Neural cell (in vitro differentiated cells): ENCODE results near the gene ZNF521. TPM values are rescaled to one million over a fixed set of nuclear protein-coding genes. Genes with fewer than 3 reads are reported as not detected.

Experiments used
- H2AFZ ChIP-seq: fragments of 200-600, 300-800 bp; sonication (generic), shearing (Covaris generic); 2 replicates; pipeline ENCODE4 v1.6.0; 2014; ENCODE audit warnings: low read depth, mild to moderate bottlenecking, antibody characterized with exemption, low read length, moderate library complexity
- H3F3A ChIP-seq: fragments of 200-600 bp; shearing (Covaris generic); 2 replicates; pipeline ENCODE4 v1.6.1; 2016; ENCODE audit warnings: mild to moderate bottlenecking, moderate library complexity, mixed read lengths, antibody characterized with exemption, low read length; ENCODE audit not compliant: insufficient read depth, poor library complexity, severe bottlenecking
- H3K27ac ChIP-seq: fragments of 200-600, 300-800 bp; sonication (generic), shearing (Covaris generic); 2 replicates; pipeline ENCODE4 v1.5.1; 2014; ENCODE audit warnings: mild to moderate bottlenecking, low read length, moderate library complexity
- H3K27me3 ChIP-seq: fragments of 300-800, 200-600 bp; sonication (generic), shearing (Covaris generic); 2 replicates; pipeline ENCODE4 v1.6.0; 2014; ENCODE audit warnings: mild to moderate bottlenecking, low read depth, low read length, moderate library complexity; ENCODE audit not compliant: insufficient read depth
- H3K36me3 ChIP-seq: fragments of 300-800, 200-600 bp; sonication (generic), shearing (Covaris generic); 2 replicates; pipeline ENCODE4 v1.5.1; 2014; ENCODE audit warnings: mild to moderate bottlenecking, antibody characterized with exemption, low read length, moderate library complexity; ENCODE audit not compliant: insufficient read depth
- H3K4me2 ChIP-seq: fragments of 300-800, 200-600 bp; sonication (generic), shearing (Covaris generic); 2 replicates; pipeline ENCODE4 v1.6.0; 2014; ENCODE audit warnings: mild to moderate bottlenecking, low read length
- H3K4me3 ChIP-seq: fragments of 300-800, 200-600 bp; sonication (generic), shearing (Covaris generic); 2 replicates; pipeline ENCODE4 v1.5.1; 2014; ENCODE audit warnings: mild to moderate bottlenecking, low read length, moderate library complexity
- H3K79me2 ChIP-seq: fragments of 200-600 bp; shearing (Covaris generic); replicated peaks from 2 replicates; pipeline ENCODE4 v1.6.0; 2014; ENCODE audit warnings: mild to moderate bottlenecking, low read length, moderate library complexity; ENCODE audit not compliant: insufficient read depth
- H3K9ac ChIP-seq: fragments of 300-800, 200-600 bp; sonication (generic), shearing (Covaris generic); 2 replicates; pipeline ENCODE4 v1.6.1; 2016; ENCODE audit warnings: mild to moderate bottlenecking, low read length, mixed read lengths
- H3K9me2 ChIP-seq: fragments of 200-600 bp; shearing (Covaris generic); 2 replicates; pipeline ENCODE4 v1.6.1; 2016; ENCODE audit warnings: mild to moderate bottlenecking, low read length, mixed read lengths; ENCODE audit not compliant: insufficient read depth
- H3K9me3 ChIP-seq: fragments of 200-600, 300-800 bp; sonication (generic), shearing (Covaris generic); 2 replicates; pipeline ENCODE4 v1.6.1; 2016; ENCODE audit warnings: mild to moderate bottlenecking, mixed run types, low read length, moderate library complexity, mixed read lengths
- H4K20me1 ChIP-seq: fragments of 200-600 bp; shearing (Covaris generic); 2 replicates; pipeline ENCODE4 v1.6.1; 2016; ENCODE audit warnings: mild to moderate bottlenecking, mixed run types; ENCODE audit not compliant: insufficient read depth
- CTCF ChIP-seq: fragments of 450-650 bp; IDR thresholded peaks from 2 replicates; pipeline ENCODE4 v1.5.1; 2014; ENCODE audit warnings: antibody characterized with exemption, mild to moderate bottlenecking, moderate library complexity; ENCODE audit not compliant: poor library complexity, severe bottlenecking
- EP300 ChIP-seq: fragments of 450-650 bp; conservative IDR thresholded peaks from 2 replicates; pipeline ENCODE4 v1.6.1; 2014; ENCODE audit warnings: antibody characterized with exemption, mild to moderate bottlenecking, moderate library complexity; ENCODE audit not compliant: poor library complexity, severe bottlenecking
- EZH2 ChIP-seq: fragments of 200-600, 300-800 bp; shearing (Covaris generic), sonication (generic); IDR thresholded peaks from 2 replicates; pipeline ENCODE4 v1.6.1; 2014; ENCODE audit warnings: antibody characterized with exemption, low read length, borderline replicate concordance, mild to moderate bottlenecking; ENCODE audit not compliant: insufficient read depth, poor library complexity, severe bottlenecking
- MXI1 ChIP-seq: fragments of 450-650 bp; conservative IDR thresholded peaks from 2 replicates; pipeline ENCODE4 v1.6.1; 2014; ENCODE audit warnings: antibody characterized with exemption, mild to moderate bottlenecking; ENCODE audit not compliant: poor library complexity, severe bottlenecking
- POLR2AphosphoS5 ChIP-seq: IDR thresholded peaks from 2 replicates; pipeline ENCODE4 v1.6.1; 2012
- RAD21 ChIP-seq: fragments of 450-650 bp; conservative IDR thresholded peaks from 2 replicates; pipeline ENCODE4 v1.6.1; 2014; ENCODE audit warnings: antibody characterized with exemption, mild to moderate bottlenecking, moderate library complexity
- REST ChIP-seq: IDR thresholded peaks from 2 replicates; pipeline ENCODE4 v1.6.1; 2012; ENCODE audit warnings: borderline replicate concordance
- SMC3 ChIP-seq: fragments of 450-650 bp; conservative IDR thresholded peaks from 2 replicates; pipeline ENCODE4 v1.6.1; 2014; ENCODE audit warnings: antibody characterized with exemption, mild to moderate bottlenecking, moderate library complexity; ENCODE audit not compliant: poor library complexity
- TAF1 ChIP-seq: IDR thresholded peaks from 2 replicates; pipeline ENCODE4 v1.6.1; 2012; ENCODE audit warnings: low read depth
- polyA plus RNA-seq: library from polyadenylated mRNA; depleted of rRNA; stranded (reverse); fragments of >200 nt; gene quantifications from 2 replicates; pipeline ENCODE4 v1.2.3, GENCODE V29; 2014

ZNF521 gene
- polyA plus RNA-seq, 1 donor from 2014 or later, result 101 TPM

- Histone ChIP-seq H3K4me3 (no peak overlapping the region), H3K36me3 (no peaks in the 10 kb centered on the region), H3F3A (no peaks in the 10 kb centered on the region), H3K27me3 (no peaks in the 10 kb centered on the region), H3K4me2 (no peak overlapping the region), H3K9me2 (no peaks in the 10 kb centered on the region), H3K27ac (no peak overlapping the region), H3K9me3 (no peaks in the 10 kb centered on the region), H3K79me2 (peaks cover 44% of the 10 kb centered on the region), H2AFZ (no peak overlapping the region), H4K20me1 (no peaks in the 10 kb centered on the region), H3K9ac (no peak overlapping the region)
- no peak for TF ChIP-seq EZH2
- no peak for TF ChIP-seq POLR2AphosphoS5
- no peak for TF ChIP-seq SMC3
- no peak for TF ChIP-seq EP300
- TF ChIP-seq REST, result no peak
- no peak for TF ChIP-seq TAF1
- no peak for TF ChIP-seq MXI1
- TF ChIP-seq RAD21, result no peak
- no peak for TF ChIP-seq CTCF
These were observed 226.3 kb downstream of the ZNF521 start for GRCh38 chr18:25125680-25126079.

DNA sequence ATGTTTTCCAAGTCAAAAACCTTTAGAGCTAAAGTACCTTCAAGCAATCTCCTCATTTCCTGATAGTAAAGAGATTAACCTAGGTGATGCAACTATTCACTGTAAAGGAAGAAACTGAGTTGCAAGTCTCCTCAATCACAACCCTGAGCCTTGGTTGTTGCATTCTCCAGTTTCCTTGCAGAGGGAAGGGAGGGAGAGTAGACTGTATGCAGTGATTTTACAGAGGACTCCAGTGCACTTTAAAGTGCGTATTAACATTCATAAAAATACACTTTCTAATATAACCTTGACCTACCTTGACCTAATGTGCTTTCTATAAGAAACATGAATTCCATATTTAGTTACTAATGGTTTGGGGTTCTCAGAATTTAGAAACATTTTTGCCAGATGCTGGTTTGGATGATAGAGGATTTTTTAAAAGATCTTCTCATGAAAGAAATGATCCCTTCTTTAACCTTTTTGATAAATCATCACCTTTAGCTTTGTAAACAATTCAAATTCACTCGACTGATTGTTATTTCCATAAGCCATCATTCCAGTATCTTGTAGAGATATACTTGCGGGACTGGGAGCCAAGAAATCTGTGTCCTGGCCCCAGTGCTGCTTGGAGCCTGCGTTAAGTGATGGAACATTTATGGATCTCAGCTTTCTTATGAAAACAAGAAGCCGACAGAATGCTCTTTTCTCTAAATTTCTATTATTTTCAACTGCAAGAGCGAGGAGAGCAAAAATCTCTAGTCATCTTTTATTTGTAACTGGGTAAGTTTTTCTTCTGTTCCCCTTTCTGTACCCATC lies 228.3 kb downstream of the ZNF521 start:
- no peak overlapping the region for H3K9ac ChIP-seq
- no peak overlapping the region for H3K27ac ChIP-seq
- no peaks in the 10 kb centered on the region for H3K9me3 ChIP-seq
- no peak overlapping the region for H2AFZ ChIP-seq
- H3K27me3 ChIP-seq, result no peaks in the 10 kb centered on the region
- no peak overlapping the region for H3K4me2 ChIP-seq
- H3K79me2 ChIP-seq, result peaks cover 45% of the 10 kb centered on the region
- H3K9me2 ChIP-seq, result no peaks in the 10 kb centered on the region
- no peaks in the 10 kb centered on the region for H4K20me1 ChIP-seq
- H3F3A ChIP-seq, result no peaks in the 10 kb centered on the region
- H3K36me3 ChIP-seq, result no peaks in the 10 kb centered on the region
- no peak overlapping the region for H3K4me3 ChIP-seq
- TF ChIP-seq EP300, result no peak
- no peak for TF ChIP-seq MXI1
- TF ChIP-seq EZH2, result no peak
- TF ChIP-seq SMC3, result no peak
- no peak for TF ChIP-seq RAD21
- TF ChIP-seq POLR2AphosphoS5, result no peak
- TF ChIP-seq TAF1, result no peak
- TF ChIP-seq REST, result no peak
- TF ChIP-seq CTCF, result no peak
